Neural progenitor cell (in vitro differentiated cells): Measurements from ENCODE around the gene CDC42EP1. TPM values are rescaled to one million over a fixed set of nuclear protein-coding genes. Genes with fewer than 3 reads are reported as not detected.
A peak's percentile ranks its signal among the peaks of the same experiment; 100 is the strongest.

Experiments
- DNase-seq: peaks from one replicate; pipeline ENCODE4 v3.0.0-alpha.2; 2016; ENCODE audit warnings: low spot score
- H2AFZ ChIP-seq: fragments of 200-600 bp; sonication (generic); replicated peaks from 2 replicates; pipeline ENCODE4 v1.6.1; 2016; ENCODE audit warnings: antibody characterized with exemption
- H3F3A ChIP-seq: fragments of 200-600 bp; sonication (generic); 2 replicates; pipeline ENCODE4 v1.6.1; 2016; ENCODE audit warnings: antibody characterized with exemption, low read depth
- H3K27ac ChIP-seq: fragments of 200-600 bp; sonication (generic); 2 replicates; pipeline ENCODE4 v1.5.1; 2016; ENCODE audit warnings: mild to moderate bottlenecking
- H3K27me3 ChIP-seq: fragments of 200-600 bp; sonication (generic); 2 replicates; pipeline ENCODE4 v1.6.1; 2016; ENCODE audit warnings: mild to moderate bottlenecking, moderate library complexity
- H3K36me3 ChIP-seq: fragments of 200-600 bp; sonication (generic); 2 replicates; pipeline ENCODE4 v1.5.1; 2016
- H3K4me1 ChIP-seq: fragments of 200-600 bp; sonication (generic); 2 replicates; pipeline ENCODE4 v1.6.1; 2016; ENCODE audit warnings: mixed run types
- H3K4me2 ChIP-seq: fragments of 200-600 bp; sonication (generic); 2 replicates; pipeline ENCODE4 v1.6.1; 2016
- H3K4me3 ChIP-seq: fragments of 200-600 bp; sonication (generic); 2 replicates; pipeline ENCODE4 v1.5.1; 2016
- H3K79me2 ChIP-seq: fragments of 200-600 bp; sonication (generic); 2 replicates; pipeline ENCODE4 v1.6.1; 2016; ENCODE audit warnings: low read depth
- H3K9ac ChIP-seq: fragments of 200-600 bp; sonication (generic); 2 replicates; pipeline ENCODE4 v1.6.1; 2016
- H3K9me3 ChIP-seq: fragments of 200-600 bp; sonication (generic); 2 replicates; pipeline ENCODE4 v1.5.1; 2016; ENCODE audit warnings: low read depth
- H4K20me1 ChIP-seq: fragments of 200-600 bp; sonication (generic); 2 replicates; pipeline ENCODE4 v1.6.1; 2016; ENCODE audit warnings: low read depth
- H3K27ac Mint-ChIP-seq: 3 replicates; pipeline ENCODE4 v1.8.0; 2021; ENCODE audit warnings: mixed read lengths
- H3K27me3 Mint-ChIP-seq: 2 replicates; pipeline ENCODE4 v1.8.0; 2022; ENCODE audit warnings: low read depth, mild to moderate bottlenecking, inconsistent platforms, moderate library complexity, mixed read lengths; ENCODE audit not compliant: insufficient read depth
- H3K36me3 Mint-ChIP-seq: 3 replicates; pipeline ENCODE4 v1.8.0; 2021; ENCODE audit warnings: mixed read lengths
- H3K4me1 Mint-ChIP-seq: 3 replicates; pipeline ENCODE4 v1.8.0; 2021; ENCODE audit warnings: mixed read lengths
- H3K4me3 Mint-ChIP-seq: 3 replicates; pipeline ENCODE4 v1.8.0; 2021; ENCODE audit warnings: mild to moderate bottlenecking, moderate library complexity, mixed read lengths
- H3K9me3 Mint-ChIP-seq: 3 replicates; pipeline ENCODE4 v1.8.0; 2020; ENCODE audit warnings: mixed read lengths
- EZH2 ChIP-seq: fragments of 200-600 bp; sonication (generic); IDR thresholded peaks from 2 replicates; pipeline ENCODE4 v1.6.1; 2017; ENCODE audit warnings: antibody characterized with exemption, mild to moderate bottlenecking, moderate library complexity
- EZH2phosphoT487 ChIP-seq: fragments of 200-600 bp; sonication (generic); IDR thresholded peaks from 2 replicates; pipeline ENCODE4 v1.6.1; 2017; ENCODE audit warnings: antibody characterized with exemption
- total RNA-seq: library from RNA; depleted of rRNA; stranded (reverse); fragments of >200 nt; gene quantifications from 2 replicates; pipeline ENCODE4 v1.2.3, GENCODE V29; 2015; ENCODE audit warnings: low replicate concordance
- TF ChIP-seq, protein P1 (sequence below): fragments of 200-600 bp; sonication (generic); IDR thresholded peaks from 2 replicates; pipeline ENCODE4 v1.5.1; 2017; ENCODE audit warnings: antibody characterized with exemption, mild to moderate bottlenecking

The CDC42EP1 gene
- total RNA-seq, 1 donor from 2014 or later = 0.84 TPM

DNA sequence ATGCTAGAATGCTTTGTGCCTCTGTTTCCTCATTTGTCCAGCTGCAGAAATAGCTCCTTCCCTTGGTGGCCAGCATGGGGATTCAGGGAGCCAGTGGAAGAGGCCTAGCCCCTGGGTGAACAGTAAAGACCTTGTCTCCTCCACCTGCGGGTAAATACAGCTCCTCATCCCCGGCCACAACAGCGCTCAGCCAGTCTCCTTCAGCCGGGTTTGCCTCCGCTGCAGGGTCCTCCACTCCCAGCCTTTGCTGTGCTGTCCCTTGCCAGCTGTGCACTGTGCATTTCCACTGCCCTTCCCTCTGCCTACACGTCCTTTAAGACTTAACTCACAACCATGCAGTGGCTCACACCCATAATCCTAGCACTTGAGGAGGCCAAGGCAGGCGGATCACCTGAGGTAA lies 1.5 kb upstream of the CDC42EP1 start:
- Histone ChIP-seq H2AFZ (no peak overlapping the region), H3K36me3 (no peaks in the 10 kb centered on the region), H3K79me2 (no peaks in the 10 kb centered on the region), H3K4me3 (no peak overlapping the region), H3K27me3 (peaks cover 35% of the 10 kb centered on the region), H3K4me2 (no peak overlapping the region), H3K4me1 (peaks cover 29% of the 10 kb centered on the region), H3K9ac (no peak overlapping the region), H3F3A (peaks cover 26% of the 10 kb centered on the region), H3K9me3 (no peaks in the 10 kb centered on the region), H3K27ac (no peak overlapping the region), H4K20me1 (no peaks in the 10 kb centered on the region)
- no peaks in the 10 kb centered on the region for H3K36me3 Mint-ChIP-seq
- no peaks in the 10 kb centered on the region for H3K9me3 Mint-ChIP-seq
- H3K27me3 Mint-ChIP-seq = peaks cover 5% of the 10 kb centered on the region
- TF ChIP-seq EZH2phosphoT487 = no peak
- TF ChIP-seq, protein P1, sequence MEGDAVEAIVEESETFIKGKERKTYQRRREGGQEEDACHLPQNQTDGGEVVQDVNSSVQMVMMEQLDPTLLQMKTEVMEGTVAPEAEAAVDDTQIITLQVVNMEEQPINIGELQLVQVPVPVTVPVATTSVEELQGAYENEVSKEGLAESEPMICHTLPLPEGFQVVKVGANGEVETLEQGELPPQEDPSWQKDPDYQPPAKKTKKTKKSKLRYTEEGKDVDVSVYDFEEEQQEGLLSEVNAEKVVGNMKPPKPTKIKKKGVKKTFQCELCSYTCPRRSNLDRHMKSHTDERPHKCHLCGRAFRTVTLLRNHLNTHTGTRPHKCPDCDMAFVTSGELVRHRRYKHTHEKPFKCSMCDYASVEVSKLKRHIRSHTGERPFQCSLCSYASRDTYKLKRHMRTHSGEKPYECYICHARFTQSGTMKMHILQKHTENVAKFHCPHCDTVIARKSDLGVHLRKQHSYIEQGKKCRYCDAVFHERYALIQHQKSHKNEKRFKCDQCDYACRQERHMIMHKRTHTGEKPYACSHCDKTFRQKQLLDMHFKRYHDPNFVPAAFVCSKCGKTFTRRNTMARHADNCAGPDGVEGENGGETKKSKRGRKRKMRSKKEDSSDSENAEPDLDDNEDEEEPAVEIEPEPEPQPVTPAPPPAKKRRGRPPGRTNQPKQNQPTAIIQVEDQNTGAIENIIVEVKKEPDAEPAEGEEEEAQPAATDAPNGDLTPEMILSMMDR = no peak
- TF ChIP-seq EZH2 = no peak
- H3K27ac Mint-ChIP-seq = no peak overlapping the region
- peaks cover 44% of the 10 kb centered on the region for H3K4me1 Mint-ChIP-seq
- peak overlapping the region; percentile 58 for H3K4me3 Mint-ChIP-seq
- no peak for DNase-seq

DNA sequence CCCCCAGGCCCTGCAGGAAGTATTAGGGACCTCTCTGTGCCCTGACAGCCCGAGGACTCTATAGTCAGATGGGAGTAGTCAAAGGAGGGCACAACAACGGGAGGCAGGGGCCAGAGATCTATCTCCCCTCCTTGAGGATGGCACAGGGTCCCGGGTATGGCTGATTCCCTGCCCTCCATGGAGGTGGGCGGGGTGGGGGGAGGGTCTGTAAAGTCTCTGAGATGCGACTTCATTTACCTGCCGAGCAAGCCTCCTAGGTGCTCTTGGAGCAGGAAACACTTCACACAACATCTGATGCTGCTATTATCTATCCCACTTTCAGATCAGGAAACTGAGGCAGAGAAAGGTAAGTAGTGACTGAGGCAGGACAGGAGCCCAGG lies 769 bp upstream of the CDC42EP1 start:
- no peak for DNase-seq
- no peak overlapping the region for H3K9ac ChIP-seq
- H3K4me1 ChIP-seq = peaks cover 29% of the 10 kb centered on the region
- H3K4me3 Mint-ChIP-seq = peak overlapping the region; percentile 79
- peaks cover 5% of the 10 kb centered on the region for H3K27me3 Mint-ChIP-seq
- H3K4me1 Mint-ChIP-seq = peaks cover 44% of the 10 kb centered on the region
- H3K27ac Mint-ChIP-seq = no peak overlapping the region
- no peak overlapping the region for H3K4me3 ChIP-seq
- H3F3A ChIP-seq = peaks cover 26% of the 10 kb centered on the region
- peaks cover 35% of the 10 kb centered on the region for H3K27me3 ChIP-seq
- H3K36me3 ChIP-seq = no peaks in the 10 kb centered on the region
- H3K4me2 ChIP-seq = peak overlapping the region; percentile 97
- no peaks in the 10 kb centered on the region for H4K20me1 ChIP-seq
- no peak overlapping the region for H2AFZ ChIP-seq
- no peaks in the 10 kb centered on the region for H3K9me3 ChIP-seq
- no peaks in the 10 kb centered on the region for H3K9me3 Mint-ChIP-seq
- TF ChIP-seq EZH2 = no peak
- TF ChIP-seq, protein P1 = no peak
- no peak for TF ChIP-seq EZH2phosphoT487
- no peak overlapping the region for H3K27ac ChIP-seq
- no peaks in the 10 kb centered on the region for H3K79me2 ChIP-seq
- no peaks in the 10 kb centered on the region for H3K36me3 Mint-ChIP-seq

DNA sequence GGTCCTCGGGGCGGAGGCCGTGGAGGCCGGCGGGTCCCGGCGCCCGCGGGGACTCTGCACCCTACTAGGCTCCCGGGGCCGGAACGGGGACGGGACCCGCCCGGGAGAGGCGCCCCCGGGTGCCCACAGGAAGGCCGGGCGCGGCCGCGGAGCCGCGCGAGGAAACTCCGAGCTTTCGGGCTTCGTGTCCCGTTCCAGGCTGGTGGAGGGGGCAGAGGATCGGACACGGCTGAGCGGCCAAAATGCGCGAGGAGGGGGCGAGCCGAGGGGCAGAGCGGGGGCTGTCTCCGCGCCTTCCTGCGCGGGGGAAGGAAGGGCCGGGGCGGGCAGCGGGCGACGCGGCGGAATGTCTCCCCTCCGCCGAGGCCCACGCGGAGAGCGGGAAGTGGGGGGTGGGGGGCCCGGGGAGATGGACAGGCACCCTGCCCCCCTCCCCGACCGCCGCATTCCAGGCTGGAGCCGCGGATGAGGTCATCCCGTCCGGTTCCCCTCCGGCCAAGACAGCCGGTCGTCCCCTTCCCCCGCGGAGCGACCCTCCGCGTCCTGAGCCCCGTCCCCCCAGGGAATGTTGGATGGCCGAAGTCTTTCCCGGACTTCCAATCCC lies 430 bp downstream of the CDC42EP1 start:
- peaks cover 5% of the 10 kb centered on the region for H3K27me3 Mint-ChIP-seq
- H3K27ac ChIP-seq = no peak overlapping the region

More for the DNA sequence above, 430 bp downstream of the CDC42EP1 start:
- H3K4me1 ChIP-seq = peaks cover 29% of the 10 kb centered on the region
- no peaks in the 10 kb centered on the region for H3K36me3 ChIP-seq
- no peaks in the 10 kb centered on the region for H3K9me3 ChIP-seq
- peak overlapping the region; percentile 92 for H2AFZ ChIP-seq
- H3K4me2 ChIP-seq = peak overlapping the region; percentile 97
- H3K4me3 ChIP-seq = peak overlapping the region; percentile 59
- peaks cover 26% of the 10 kb centered on the region for H3F3A ChIP-seq
- no peaks in the 10 kb centered on the region for H4K20me1 ChIP-seq
- peak; percentile 59 for DNase-seq
- H3K27ac Mint-ChIP-seq = no peak overlapping the region
- H3K36me3 Mint-ChIP-seq = no peaks in the 10 kb centered on the region
- H3K4me1 Mint-ChIP-seq = peaks cover 40% of the 10 kb centered on the region
- H3K4me3 Mint-ChIP-seq = peak overlapping the region; percentile 87
- H3K9ac ChIP-seq = no peak overlapping the region
- TF ChIP-seq, protein P1 = no peak
- TF ChIP-seq EZH2phosphoT487 = no peak
- TF ChIP-seq EZH2 = no peak
- no peaks in the 10 kb centered on the region for H3K79me2 ChIP-seq
- H3K9me3 Mint-ChIP-seq = no peaks in the 10 kb centered on the region
- H3K27me3 ChIP-seq = peaks cover 35% of the 10 kb centered on the region
